Brain pericyte (primary cell): ENCODE data around the gene PTRH1.

Experiments
- DNase-seq: peaks from one replicate; pipeline ENCODE4 v3.0.0-alpha.2; 2012; ENCODE audit warnings: low read depth, low spot score

Gene PTRH1

GRCh38 chr9:127741831-127742434 lies 26.5 kb upstream of the PTRH1 start:
- no peak for DNase-seq

- no peak for DNase-seq
These were observed 24.3 kb upstream of the PTRH1 start for GRCh38 chr9:127739614-127740330.

GRCh38 chr9:127738666-127739065 lies 23.2 kb upstream of the PTRH1 start:
- no peak for DNase-seq

GRCh38 chr9:127735530-127736185 lies 20.2 kb upstream of the PTRH1 start:
- no peak for DNase-seq

- DNase-seq: peak; percentile 92
These were observed 19.5 kb upstream of the PTRH1 start, which contains the start of gene TOR2A for GRCh38 chr9:127734747-127735529. TSS of gene TOR2A (minus strand) at chr9:127735294. CDS start at chr9:127735270, 24 bp downstream.

- no peak for DNase-seq
These were observed 18.8 kb upstream of the PTRH1 start for GRCh38 chr9:127734247-127734746.

GRCh38 chr9:127733614-127734013 lies 18.2 kb upstream of the PTRH1 start:
- DNase-seq: no peak

GRCh38 chr9:127732444-127732843 lies 17.0 kb upstream of the PTRH1 start:
- DNase-seq: no peak

- no peak for DNase-seq
These were observed 16.5 kb upstream of the PTRH1 start for GRCh38 chr9:127731938-127732337.

- no peak for DNase-seq
These were observed 15.4 kb upstream of the PTRH1 start for GRCh38 chr9:127730799-127731410.

- DNase-seq: no peak
These were observed 14.8 kb upstream of the PTRH1 start for GRCh38 chr9:127730262-127730661.

- no peak for DNase-seq
These were observed 14.2 kb upstream of the PTRH1 start for GRCh38 chr9:127729522-127730256.

- DNase-seq: no peak
These were observed 13.3 kb upstream of the PTRH1 start for GRCh38 chr9:127728808-127729207.

- DNase-seq: no peak
These were observed 11.4 kb upstream of the PTRH1 start for GRCh38 chr9:127726871-127727270.

GRCh38 chr9:127724012-127724411 lies 8.5 kb upstream of the PTRH1 start:
- DNase-seq: no peak

GRCh38 chr9:127723444-127723843 lies 8.0 kb upstream of the PTRH1 start:
- DNase-seq: no peak

- DNase-seq: no peak
These were observed 7.5 kb upstream of the PTRH1 start for GRCh38 chr9:127723013-127723412.

GRCh38 chr9:127722055-127722745 lies 6.7 kb upstream of the PTRH1 start:
- no peak for DNase-seq

- no peak for DNase-seq
These were observed 5.9 kb upstream of the PTRH1 start for GRCh38 chr9:127721391-127721821.

- no peak for DNase-seq
These were observed 5.4 kb upstream of the PTRH1 start for GRCh38 chr9:127720865-127721227.
